ENCODE results near the gene SKIDA1. TPM values are rescaled to one million over a fixed set of nuclear protein-coding genes. Genes with fewer than 3 reads are reported as not detected.

The SKIDA1 gene
- total and polyA plus RNA-seq, 3 donors from 2014 or later = 4.7 to 6.9 (median 6.6) TPM

DNA sequence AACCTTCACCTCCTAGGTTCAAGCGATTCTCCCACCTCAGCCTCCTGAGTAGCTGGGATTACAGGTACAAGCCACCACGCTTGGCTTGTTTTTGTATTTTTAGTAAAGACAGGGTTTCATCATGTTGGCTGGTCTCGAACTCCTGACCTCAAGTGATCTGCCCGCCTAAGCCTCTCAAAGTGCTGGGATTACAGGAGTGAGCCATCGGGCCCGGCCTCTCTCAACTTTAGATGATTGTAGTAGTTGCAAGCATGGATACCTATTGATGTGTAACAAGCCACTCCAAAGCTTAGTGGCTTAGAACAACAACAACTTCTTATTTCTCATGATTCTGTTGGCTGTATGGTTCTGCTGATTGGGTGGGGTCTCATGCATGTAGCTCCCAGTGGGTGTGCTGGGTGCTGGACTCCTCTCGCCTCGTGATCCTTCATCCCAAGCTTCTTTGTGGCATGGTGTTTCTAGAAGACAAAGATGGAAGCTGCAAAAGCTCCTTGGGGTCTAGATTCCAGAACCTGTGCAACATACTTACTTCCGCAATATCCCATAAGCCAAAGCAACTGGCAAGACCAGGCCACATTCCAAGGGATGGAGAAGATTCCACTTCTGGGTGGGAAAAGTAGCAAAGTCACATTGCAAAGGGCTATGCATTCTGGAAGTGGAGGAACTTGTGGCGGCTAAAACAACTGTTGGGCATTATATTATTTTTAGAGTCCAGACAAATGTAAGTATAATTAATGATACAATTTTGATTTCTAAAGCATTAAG, 37.9 kb downstream of the SKIDA1 start:
- Histone ChIP-seq H3K36me3 (ENCODE audit: low read depth, missing control alignments) (no peaks in the 10 kb centered on the region), H3K4me1 (no peaks in the 10 kb centered on the region), H3K27me3 (no peaks in the 10 kb centered on the region), H3K27ac (no peak overlapping the region), H3K4me3 (no peak overlapping the region), H3K9me3 (no peaks in the 10 kb centered on the region)
- 97 to 98% methylated on average over 10 of the region's 10 CpGs for WGBS, 2 donors
- intact Hi-C loops (cut with DNase I; ENCODE audit: low total_unique reads) = no loop called here
- no peak for DNase-seq
- no peak for TF ChIP-seq POLR2A (IDR thresholded peaks at IDR 0.05)
- TF ChIP-seq, protein P1, sequence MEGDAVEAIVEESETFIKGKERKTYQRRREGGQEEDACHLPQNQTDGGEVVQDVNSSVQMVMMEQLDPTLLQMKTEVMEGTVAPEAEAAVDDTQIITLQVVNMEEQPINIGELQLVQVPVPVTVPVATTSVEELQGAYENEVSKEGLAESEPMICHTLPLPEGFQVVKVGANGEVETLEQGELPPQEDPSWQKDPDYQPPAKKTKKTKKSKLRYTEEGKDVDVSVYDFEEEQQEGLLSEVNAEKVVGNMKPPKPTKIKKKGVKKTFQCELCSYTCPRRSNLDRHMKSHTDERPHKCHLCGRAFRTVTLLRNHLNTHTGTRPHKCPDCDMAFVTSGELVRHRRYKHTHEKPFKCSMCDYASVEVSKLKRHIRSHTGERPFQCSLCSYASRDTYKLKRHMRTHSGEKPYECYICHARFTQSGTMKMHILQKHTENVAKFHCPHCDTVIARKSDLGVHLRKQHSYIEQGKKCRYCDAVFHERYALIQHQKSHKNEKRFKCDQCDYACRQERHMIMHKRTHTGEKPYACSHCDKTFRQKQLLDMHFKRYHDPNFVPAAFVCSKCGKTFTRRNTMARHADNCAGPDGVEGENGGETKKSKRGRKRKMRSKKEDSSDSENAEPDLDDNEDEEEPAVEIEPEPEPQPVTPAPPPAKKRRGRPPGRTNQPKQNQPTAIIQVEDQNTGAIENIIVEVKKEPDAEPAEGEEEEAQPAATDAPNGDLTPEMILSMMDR (IDR thresholded peaks at IDR 0.05) = no peak

DNA sequence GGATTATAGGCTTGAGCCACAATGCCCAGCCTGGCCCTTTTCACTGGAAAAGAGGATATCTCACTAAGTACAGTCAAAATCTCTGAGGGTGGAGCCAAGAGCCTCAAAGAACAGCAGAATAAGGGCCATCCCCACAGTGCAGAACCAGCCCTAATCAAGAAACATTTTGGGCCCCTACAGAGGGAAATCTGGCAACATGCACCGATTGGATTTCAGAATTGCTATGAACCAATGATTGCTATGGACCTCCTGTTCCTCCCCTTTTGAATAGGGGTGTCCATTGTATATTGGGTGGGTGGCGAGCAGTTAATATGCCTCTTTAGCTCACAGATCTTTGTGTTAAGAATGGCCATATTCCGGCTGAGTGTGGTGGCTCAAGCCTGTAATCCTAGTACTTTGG, 42.7 kb downstream of the SKIDA1 start:
- no peaks in the 10 kb centered on the region for H3K4me1 ChIP-seq
- no peak overlapping the region for H3K4me3 ChIP-seq
- intact Hi-C loops (cut with DNase I; ENCODE audit: low total_unique reads) = no loop called here
- H3K27ac ChIP-seq = no peak overlapping the region
- H3K9me3 ChIP-seq = no peaks in the 10 kb centered on the region
- TF ChIP-seq, protein P1 (IDR thresholded peaks at IDR 0.05) = no peak
- H3K36me3 ChIP-seq (ENCODE audit: low read depth, missing control alignments) = no peaks in the 10 kb centered on the region
- no peak for DNase-seq
- H3K27me3 ChIP-seq = no peaks in the 10 kb centered on the region
- WGBS, 2 donors = 91 to 99% methylated on average over 3 of the region's 3 CpGs

DNA sequence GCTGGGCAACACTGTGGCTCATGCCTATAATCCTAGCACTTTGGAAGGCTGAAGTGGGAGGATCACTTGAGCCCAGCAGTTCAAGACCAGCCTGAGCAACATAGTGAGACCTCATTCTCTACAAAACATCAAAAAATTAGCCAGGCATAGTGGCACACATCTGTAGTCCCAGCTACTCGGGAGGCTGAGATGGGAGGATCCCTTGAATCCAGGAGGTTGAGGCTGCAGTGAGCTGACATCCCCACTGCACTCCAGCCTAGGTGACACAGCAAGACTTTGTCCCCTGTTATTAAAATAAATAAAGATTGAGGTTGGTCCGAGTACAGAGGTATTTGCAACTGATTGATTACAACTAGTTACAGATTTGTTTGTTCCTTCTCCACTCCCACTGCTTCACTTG, 44.1 kb downstream of the SKIDA1 start:
- intact Hi-C loops (cut with DNase I; ENCODE audit: low total_unique reads) = no loop called here
- H3K9me3 ChIP-seq = no peaks in the 10 kb centered on the region
- no peaks in the 10 kb centered on the region for H3K36me3 ChIP-seq (ENCODE audit: low read depth, missing control alignments)
- H3K4me1 ChIP-seq = no peaks in the 10 kb centered on the region
- WGBS, 2 donors = 93% methylated on average over 2 of the region's 2 CpGs
- H3K27me3 ChIP-seq = no peaks in the 10 kb centered on the region
- no peak for DNase-seq
- no peak overlapping the region for H3K4me3 ChIP-seq
- TF ChIP-seq, protein P1 (IDR thresholded peaks at IDR 0.05) = no peak
- TF ChIP-seq POLR2A (IDR thresholded peaks at IDR 0.05) = no peak
- no peak overlapping the region for H3K27ac ChIP-seq

DNA sequence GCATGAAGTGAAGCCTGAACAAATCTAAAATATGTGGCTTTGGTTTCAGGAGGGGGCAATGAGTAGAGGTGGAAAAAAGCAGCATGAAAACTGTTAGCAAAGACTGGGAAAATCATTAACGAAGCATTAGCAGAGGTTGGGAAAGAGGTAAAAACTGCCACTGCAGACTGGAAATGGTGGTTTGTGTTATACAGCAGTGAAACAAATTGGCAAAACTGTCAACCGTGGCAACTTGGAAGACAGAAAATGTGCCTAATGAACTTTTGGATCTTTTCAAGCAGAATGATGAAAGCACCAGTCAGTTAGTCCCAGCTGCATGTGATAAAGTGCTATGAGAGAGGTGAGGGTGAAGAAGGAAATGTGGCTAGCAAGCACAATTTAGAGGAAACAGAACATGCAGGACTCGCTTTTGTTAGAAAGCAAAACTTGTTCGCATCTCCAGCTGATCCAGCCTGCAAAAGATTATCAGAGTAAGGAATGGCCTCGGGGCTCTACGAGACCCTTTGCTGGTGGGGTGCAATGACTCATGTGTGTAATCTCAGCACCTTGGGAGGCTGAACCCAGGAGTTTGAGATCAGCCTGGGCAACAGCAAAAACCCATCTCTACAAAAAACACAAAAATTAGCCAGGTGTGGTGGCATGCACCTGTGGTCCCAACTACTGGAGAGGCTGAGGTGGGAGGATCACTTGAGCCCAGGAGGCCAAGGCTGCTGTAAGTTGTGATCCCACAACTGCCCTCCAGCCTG, 45.7 kb downstream of the SKIDA1 start:
- Histone ChIP-seq H3K4me3 (no peak overlapping the region), H3K9me3 (no peaks in the 10 kb centered on the region), H3K4me1 (no peaks in the 10 kb centered on the region), H3K27me3 (no peaks in the 10 kb centered on the region), H3K27ac (no peak overlapping the region), H3K36me3 (ENCODE audit: low read depth, missing control alignments) (no peaks in the 10 kb centered on the region)
- intact Hi-C loops (cut with DNase I; ENCODE audit: low total_unique reads) = no loop called here
- DNase-seq = no peak
- 56 to 67% methylated on average over 6 of the region's 6 CpGs for WGBS, 2 donors
- TF ChIP-seq, protein P1 (IDR thresholded peaks at IDR 0.05) = no peak
- TF ChIP-seq POLR2A (IDR thresholded peaks at IDR 0.05) = no peak
